ENCODE data around the gene UCKL1.

GRCh38 chr20:63957004-63957689 lies 931 bp upstream of the UCKL1 start:
- TF ChIP-seq CTCF (IDR thresholded peaks at IDR 0.05) = peak in 1 of 6 experiments; percentile 30
- peak in 2 of 4 donors; percentile 39 to 46 for TF ChIP-seq POLR2A (IDR thresholded peaks at IDR 0.05)
